ENCODE results near the gene SSU72.
"Not testable (repeated sequence)": the region's sequence is repeated elsewhere in the genome, so short reads cannot be mapped to it uniquely, and the experiment has no call there.

The SSU72 gene

GRCh38 chr1:1594602-1595260 is 20.1 kb upstream of the SSU72 start:
- DNase-seq, result no peak

GRCh38 chr1:1593834-1594601 is 19.4 kb upstream of the SSU72 start:
- no peak for DNase-seq

GRCh38 chr1:1591452-1591851 is 16.8 kb upstream of the SSU72 start:
- DNase-seq, result no peak

DNA sequence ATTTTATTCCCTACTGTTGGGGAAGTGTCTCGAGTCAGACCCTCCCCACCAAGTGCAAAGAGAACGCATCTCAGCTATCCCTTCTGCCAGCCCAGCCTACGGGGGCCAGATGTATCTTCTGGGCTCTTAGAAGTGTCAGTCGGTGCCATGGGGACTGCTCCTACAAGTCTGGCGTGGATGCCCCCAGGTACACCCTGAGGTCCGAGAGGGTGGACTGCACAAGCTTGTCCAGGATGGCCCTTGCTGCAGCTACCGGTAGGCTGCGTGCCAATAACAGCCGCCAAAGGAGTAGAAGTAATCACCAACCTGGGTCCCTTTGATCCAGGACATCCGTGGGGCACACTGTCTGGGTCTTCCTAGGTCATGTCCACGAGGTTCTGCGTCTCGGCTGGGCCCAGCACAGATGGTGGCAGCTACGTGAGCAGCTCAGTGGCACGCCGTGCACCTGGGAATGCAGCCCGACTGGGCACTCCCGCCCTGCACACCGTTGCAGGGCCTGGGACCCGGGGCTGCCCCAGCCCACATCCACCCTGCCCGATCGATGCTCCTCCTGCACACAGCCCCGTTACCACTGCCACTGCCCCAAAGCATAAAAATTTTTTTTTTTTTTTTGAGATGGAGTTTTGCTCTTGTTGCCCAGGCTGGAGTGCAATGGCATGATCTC is 8.8 kb upstream of the SSU72 start:
- DNase-seq, result no peak

- DNase-seq, result no peak
These were observed 8.1 kb upstream of the SSU72 start for GRCh38 chr1:1582585-1583346.

GRCh38 chr1:1578371-1578940 is 3.8 kb upstream of the SSU72 start:
- no peak for DNase-seq

- DNase-seq, result no peak
These were observed 2.8 kb upstream of the SSU72 start for GRCh38 chr1:1577367-1578011.

GRCh38 chr1:1573843-1574720 is 581 bp downstream of the SSU72 start:
- peak; percentile 61 for DNase-seq

- DNase-seq, result no peak
These were observed 5.3 kb downstream of the SSU72 start for GRCh38 chr1:1569341-1569740.

GRCh38 chr1:1567891-1568291 is 6.8 kb downstream of the SSU72 start:
- no peak for DNase-seq

DNA sequence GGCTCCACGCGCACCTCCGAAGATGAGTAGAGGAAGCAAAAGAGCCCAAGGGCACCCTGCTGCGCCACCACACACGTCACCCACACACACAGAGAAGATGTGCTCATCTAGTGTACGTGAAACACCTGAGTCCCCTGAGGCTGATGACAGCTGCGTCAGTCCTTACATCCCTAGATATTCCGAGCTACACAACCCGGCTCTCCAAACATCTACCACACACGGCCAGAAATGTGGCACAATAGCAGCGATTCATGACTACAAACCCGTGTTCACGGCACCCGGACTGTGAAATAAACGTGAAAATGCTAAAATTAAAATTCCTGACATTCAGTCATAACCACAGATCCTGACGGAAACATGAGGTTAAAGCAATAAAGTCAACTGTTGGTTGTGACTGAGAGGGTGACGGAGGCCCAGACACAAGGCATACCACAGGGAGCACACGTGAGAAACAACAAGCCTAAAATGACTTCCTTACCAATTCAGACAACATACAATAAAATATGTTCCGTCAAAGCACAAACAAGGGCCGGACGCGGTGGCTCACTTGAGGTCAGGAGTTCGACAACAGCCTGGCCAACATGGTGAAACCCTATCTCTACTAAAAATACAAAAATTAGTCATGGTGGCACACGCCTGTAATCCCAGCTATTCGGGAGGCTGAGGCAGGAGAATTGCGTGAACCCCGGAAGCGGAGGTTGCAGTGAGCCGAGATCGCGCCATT is 7.3 kb downstream of the SSU72 start:
- DNase-seq, result no peak

- DNase-seq, result no peak
These were observed 9.3 kb downstream of the SSU72 start for GRCh38 chr1:1565340-1565739.

GRCh38 chr1:1564268-1564667 is 10.4 kb downstream of the SSU72 start:
- no peak for DNase-seq

DNA sequence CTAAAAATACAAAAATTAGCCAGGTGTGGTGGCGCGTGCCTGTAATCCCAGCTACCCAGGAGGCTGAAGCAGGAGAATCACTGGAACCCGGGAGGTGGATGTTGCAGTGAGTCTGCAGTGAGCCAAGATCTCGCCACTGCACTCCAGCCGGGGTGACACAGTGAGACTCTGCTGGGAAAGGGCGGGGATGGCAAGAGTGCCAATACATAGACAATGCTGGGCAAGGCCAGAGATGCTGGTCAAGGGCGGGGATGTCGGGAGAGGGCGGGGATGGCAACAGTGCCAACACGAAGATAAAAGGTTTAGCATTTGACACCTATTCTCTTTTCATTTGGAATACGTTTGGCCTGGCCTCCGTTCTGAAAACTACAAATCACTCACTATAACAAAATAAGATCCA is 11.0 kb downstream of the SSU72 start:
- DNase-seq, result no peak

DNA sequence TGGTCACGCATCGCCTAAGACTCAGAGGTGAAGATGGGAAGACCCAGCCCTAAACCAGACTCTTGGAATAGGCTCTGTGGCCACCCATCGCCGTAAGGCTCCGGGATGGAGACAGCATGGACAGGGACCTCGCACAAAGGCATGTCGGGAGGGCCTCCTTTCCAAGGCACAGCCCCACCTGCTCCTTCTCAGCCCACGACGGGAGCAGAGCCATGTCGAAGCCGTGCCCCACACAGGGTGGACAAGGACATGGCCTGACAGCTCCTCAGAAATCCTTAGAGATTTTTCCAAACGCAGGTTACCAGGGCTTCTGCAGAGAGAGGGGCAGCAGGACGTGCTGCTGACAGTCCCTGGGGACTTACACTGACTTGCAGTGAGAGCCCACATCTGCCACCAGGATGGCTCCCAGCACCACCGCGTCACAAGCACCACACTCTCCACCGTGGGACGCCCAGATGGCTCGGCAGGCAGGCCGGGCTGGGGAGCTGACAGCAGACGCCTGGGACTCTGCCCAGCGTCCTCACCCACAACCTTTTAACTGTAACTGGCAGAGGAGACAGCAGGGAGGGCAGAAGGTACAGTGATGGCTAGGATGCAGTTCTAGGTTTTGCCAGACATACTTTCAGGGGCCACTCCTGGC is 12.0 kb downstream of the SSU72 start:
- no peak for DNase-seq

GRCh38 chr1:1561801-1562470 is 12.7 kb downstream of the SSU72 start:
- no peak for DNase-seq

GRCh38 chr1:1560178-1560577 is 14.5 kb downstream of the SSU72 start:
- DNase-seq, result no peak

- no peak for DNase-seq
These were observed 15.6 kb downstream of the SSU72 start for GRCh38 chr1:1559066-1559465.

GRCh38 chr1:1558591-1558990 is 16.1 kb downstream of the SSU72 start:
- DNase-seq, result no peak

DNA sequence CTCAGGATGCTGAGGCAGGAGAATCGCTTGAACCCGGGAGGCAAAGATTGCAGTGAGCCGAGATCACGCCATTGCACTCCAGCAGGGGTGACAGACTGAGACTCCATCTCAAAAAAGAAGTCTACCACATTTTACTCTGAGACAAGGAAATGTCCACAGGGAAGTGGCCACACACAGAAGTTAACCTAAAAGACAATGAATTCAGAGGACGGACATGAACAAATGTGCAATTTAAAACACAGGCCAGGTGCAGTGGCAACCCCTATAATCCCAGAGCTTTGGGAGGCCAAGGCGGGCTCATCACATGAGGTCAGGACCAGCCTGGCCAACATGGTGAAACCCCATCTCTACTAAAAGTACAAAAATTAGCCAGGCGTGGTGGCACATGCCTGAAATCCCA is 17.0 kb downstream of the SSU72 start:
- DNase-seq, result not testable (repeated sequence)
